Neural cell (in vitro differentiated cells): Measurements from ENCODE around the gene UBA1. TPM values are rescaled to one million over a fixed set of nuclear protein-coding genes. Genes with fewer than 3 reads are reported as not detected.

Source experiments
- H2AFZ ChIP-seq: fragments of 200-600, 300-800 bp; sonication (generic), shearing (Covaris generic); 2 replicates; pipeline ENCODE4 v1.6.0; 2014; ENCODE audit warnings: low read depth, mild to moderate bottlenecking, antibody characterized with exemption, low read length, moderate library complexity
- H3F3A ChIP-seq: fragments of 200-600 bp; shearing (Covaris generic); 2 replicates; pipeline ENCODE4 v1.6.1; 2016; ENCODE audit warnings: mild to moderate bottlenecking, moderate library complexity, mixed read lengths, antibody characterized with exemption, low read length; ENCODE audit not compliant: insufficient read depth, poor library complexity, severe bottlenecking
- H3K27ac ChIP-seq: fragments of 200-600, 300-800 bp; sonication (generic), shearing (Covaris generic); 2 replicates; pipeline ENCODE4 v1.5.1; 2014; ENCODE audit warnings: mild to moderate bottlenecking, low read length, moderate library complexity
- H3K27me3 ChIP-seq: fragments of 300-800, 200-600 bp; sonication (generic), shearing (Covaris generic); 2 replicates; pipeline ENCODE4 v1.6.0; 2014; ENCODE audit warnings: mild to moderate bottlenecking, low read depth, low read length, moderate library complexity; ENCODE audit not compliant: insufficient read depth
- H3K36me3 ChIP-seq: fragments of 300-800, 200-600 bp; sonication (generic), shearing (Covaris generic); 2 replicates; pipeline ENCODE4 v1.5.1; 2014; ENCODE audit warnings: mild to moderate bottlenecking, antibody characterized with exemption, low read length, moderate library complexity; ENCODE audit not compliant: insufficient read depth
- H3K4me2 ChIP-seq: fragments of 300-800, 200-600 bp; sonication (generic), shearing (Covaris generic); 2 replicates; pipeline ENCODE4 v1.6.0; 2014; ENCODE audit warnings: mild to moderate bottlenecking, low read length
- H3K4me3 ChIP-seq: fragments of 300-800, 200-600 bp; sonication (generic), shearing (Covaris generic); 2 replicates; pipeline ENCODE4 v1.5.1; 2014; ENCODE audit warnings: mild to moderate bottlenecking, low read length, moderate library complexity
- H3K79me2 ChIP-seq: fragments of 200-600 bp; shearing (Covaris generic); replicated peaks from 2 replicates; pipeline ENCODE4 v1.6.0; 2014; ENCODE audit warnings: mild to moderate bottlenecking, low read length, moderate library complexity; ENCODE audit not compliant: insufficient read depth
- H3K9ac ChIP-seq: fragments of 300-800, 200-600 bp; sonication (generic), shearing (Covaris generic); 2 replicates; pipeline ENCODE4 v1.6.1; 2016; ENCODE audit warnings: mild to moderate bottlenecking, low read length, mixed read lengths
- H3K9me2 ChIP-seq: fragments of 200-600 bp; shearing (Covaris generic); 2 replicates; pipeline ENCODE4 v1.6.1; 2016; ENCODE audit warnings: mild to moderate bottlenecking, low read length, mixed read lengths; ENCODE audit not compliant: insufficient read depth
- H3K9me3 ChIP-seq: fragments of 200-600, 300-800 bp; sonication (generic), shearing (Covaris generic); 2 replicates; pipeline ENCODE4 v1.6.1; 2016; ENCODE audit warnings: mild to moderate bottlenecking, mixed run types, low read length, moderate library complexity, mixed read lengths
- H4K20me1 ChIP-seq: fragments of 200-600 bp; shearing (Covaris generic); 2 replicates; pipeline ENCODE4 v1.6.1; 2016; ENCODE audit warnings: mild to moderate bottlenecking, mixed run types; ENCODE audit not compliant: insufficient read depth
- CTCF ChIP-seq: fragments of 450-650 bp; IDR thresholded peaks from 2 replicates; pipeline ENCODE4 v1.5.1; 2014; ENCODE audit warnings: antibody characterized with exemption, mild to moderate bottlenecking, moderate library complexity; ENCODE audit not compliant: poor library complexity, severe bottlenecking
- EP300 ChIP-seq: fragments of 450-650 bp; conservative IDR thresholded peaks from 2 replicates; pipeline ENCODE4 v1.6.1; 2014; ENCODE audit warnings: antibody characterized with exemption, mild to moderate bottlenecking, moderate library complexity; ENCODE audit not compliant: poor library complexity, severe bottlenecking
- EZH2 ChIP-seq: fragments of 200-600, 300-800 bp; shearing (Covaris generic), sonication (generic); IDR thresholded peaks from 2 replicates; pipeline ENCODE4 v1.6.1; 2014; ENCODE audit warnings: antibody characterized with exemption, low read length, borderline replicate concordance, mild to moderate bottlenecking; ENCODE audit not compliant: insufficient read depth, poor library complexity, severe bottlenecking
- MXI1 ChIP-seq: fragments of 450-650 bp; conservative IDR thresholded peaks from 2 replicates; pipeline ENCODE4 v1.6.1; 2014; ENCODE audit warnings: antibody characterized with exemption, mild to moderate bottlenecking; ENCODE audit not compliant: poor library complexity, severe bottlenecking
- POLR2AphosphoS5 ChIP-seq: IDR thresholded peaks from 2 replicates; pipeline ENCODE4 v1.6.1; 2012
- RAD21 ChIP-seq: fragments of 450-650 bp; conservative IDR thresholded peaks from 2 replicates; pipeline ENCODE4 v1.6.1; 2014; ENCODE audit warnings: antibody characterized with exemption, mild to moderate bottlenecking, moderate library complexity
- REST ChIP-seq: IDR thresholded peaks from 2 replicates; pipeline ENCODE4 v1.6.1; 2012; ENCODE audit warnings: borderline replicate concordance
- SMC3 ChIP-seq: fragments of 450-650 bp; conservative IDR thresholded peaks from 2 replicates; pipeline ENCODE4 v1.6.1; 2014; ENCODE audit warnings: antibody characterized with exemption, mild to moderate bottlenecking, moderate library complexity; ENCODE audit not compliant: poor library complexity
- TAF1 ChIP-seq: IDR thresholded peaks from 2 replicates; pipeline ENCODE4 v1.6.1; 2012; ENCODE audit warnings: low read depth
- polyA plus RNA-seq: library from polyadenylated mRNA; depleted of rRNA; stranded (reverse); fragments of >200 nt; gene quantifications from 2 replicates; pipeline ENCODE4 v1.2.3, GENCODE V29; 2014

The UBA1 gene
- polyA plus RNA-seq, 1 donor from 2014 or later: 132 TPM

GRCh38 chrX:47156611-47157520, 36.8 kb upstream of the UBA1 start:
- Histone ChIP-seq H3K27me3 (no peaks in the 10 kb centered on the region), H3K27ac (no peak overlapping the region), H3K9me3 (no peaks in the 10 kb centered on the region), H4K20me1 (no peaks in the 10 kb centered on the region), H2AFZ (no peak overlapping the region), H3K9ac (no peak overlapping the region), H3K9me2 (no peaks in the 10 kb centered on the region), H3K79me2 (peaks cover 15% of the 10 kb centered on the region), H3F3A (no peaks in the 10 kb centered on the region), H3K36me3 (no peaks in the 10 kb centered on the region), H3K4me3 (no peak overlapping the region), H3K4me2 (no peak overlapping the region)
- TF ChIP-seq REST (no peak), SMC3 (no peak), TAF1 (no peak), CTCF (no peak), MXI1 (no peak), EZH2 (no peak), EP300 (no peak), RAD21 (no peak)

GRCh38 chrX:47158131-47158530, 35.5 kb upstream of the UBA1 start:
- no peaks in the 10 kb centered on the region for H3K27me3 ChIP-seq
- H3K9ac ChIP-seq: no peak overlapping the region
- H3K27ac ChIP-seq: no peak overlapping the region
- no peak overlapping the region for H3K4me3 ChIP-seq
- H3K79me2 ChIP-seq: peaks cover 12% of the 10 kb centered on the region
- TF ChIP-seq RAD21: no peak
- TF ChIP-seq SMC3: no peak
- TF ChIP-seq POLR2AphosphoS5: no peak
- no peak for TF ChIP-seq TAF1
- no peak for TF ChIP-seq EZH2
- no peak for TF ChIP-seq MXI1
- H3K9me3 ChIP-seq: no peaks in the 10 kb centered on the region
- H2AFZ ChIP-seq: no peak overlapping the region
- no peaks in the 10 kb centered on the region for H3F3A ChIP-seq
- no peaks in the 10 kb centered on the region for H3K9me2 ChIP-seq
- H4K20me1 ChIP-seq: no peaks in the 10 kb centered on the region
- no peak overlapping the region for H3K4me2 ChIP-seq
- no peaks in the 10 kb centered on the region for H3K36me3 ChIP-seq
